ENCODE results near the gene ROR1. TPM values are rescaled to one million over a fixed set of nuclear protein-coding genes. Genes with fewer than 3 reads are reported as not detected.

The ROR1 gene
- total RNA-seq, 6 experiments from 2014 or later = 7.4 to 9.4 (median 8.9) TPM

DNA sequence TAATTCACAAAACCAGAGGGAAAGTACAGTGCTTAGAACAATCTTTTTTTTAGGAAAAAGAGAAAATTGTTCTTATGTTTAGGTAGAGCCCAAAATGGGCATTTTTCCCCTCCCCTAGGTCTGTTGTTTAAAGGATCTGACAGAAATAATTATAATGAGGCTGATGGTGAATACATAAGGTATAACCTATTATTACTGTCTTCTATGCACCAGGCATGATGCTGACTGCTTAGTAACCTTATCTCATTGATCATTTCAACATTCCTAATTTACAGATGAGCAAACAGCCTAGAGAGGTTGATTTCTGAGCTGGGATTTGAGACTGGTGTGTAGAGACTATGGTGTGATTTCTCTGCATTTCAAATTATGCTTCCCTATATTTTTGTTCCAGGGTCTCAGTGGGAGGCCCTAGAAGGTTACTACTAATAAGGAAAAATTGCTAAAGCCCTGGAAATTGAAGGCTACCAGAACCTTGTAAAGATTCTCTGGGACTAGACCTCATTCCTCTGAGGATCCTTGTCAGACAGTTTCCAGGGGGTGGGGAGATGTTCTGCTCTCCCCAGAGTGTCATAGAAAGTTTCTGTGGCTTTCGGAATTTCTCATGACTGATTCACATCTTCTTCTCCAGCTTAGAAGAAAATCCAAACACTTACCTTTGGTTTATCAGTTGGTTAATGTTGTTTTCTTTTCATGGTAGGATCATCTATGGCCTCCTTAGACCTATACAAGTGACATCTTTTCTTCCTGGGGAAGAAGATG is 44.9 kb downstream of the ROR1 start:
- Mint-ChIP-seq H3K4me1 (ENCODE audit: low read depth) (peaks cover 35% of the 10 kb centered on the region), H3K27ac (no peak overlapping the region), H3K9me3 (peaks cover 4% of the 10 kb centered on the region; the same call in 1 of the 2 replicates), H3K4me3 (no peak overlapping the region), H3K36me3 (ENCODE audit: low read depth) (peaks cover 6% of the 10 kb centered on the region), H3K27me3 (ENCODE audit: insufficient read depth) (no peaks in the 10 kb centered on the region; the same call in 1 of the 2 replicates)
- TF ChIP-seq, protein P1, sequence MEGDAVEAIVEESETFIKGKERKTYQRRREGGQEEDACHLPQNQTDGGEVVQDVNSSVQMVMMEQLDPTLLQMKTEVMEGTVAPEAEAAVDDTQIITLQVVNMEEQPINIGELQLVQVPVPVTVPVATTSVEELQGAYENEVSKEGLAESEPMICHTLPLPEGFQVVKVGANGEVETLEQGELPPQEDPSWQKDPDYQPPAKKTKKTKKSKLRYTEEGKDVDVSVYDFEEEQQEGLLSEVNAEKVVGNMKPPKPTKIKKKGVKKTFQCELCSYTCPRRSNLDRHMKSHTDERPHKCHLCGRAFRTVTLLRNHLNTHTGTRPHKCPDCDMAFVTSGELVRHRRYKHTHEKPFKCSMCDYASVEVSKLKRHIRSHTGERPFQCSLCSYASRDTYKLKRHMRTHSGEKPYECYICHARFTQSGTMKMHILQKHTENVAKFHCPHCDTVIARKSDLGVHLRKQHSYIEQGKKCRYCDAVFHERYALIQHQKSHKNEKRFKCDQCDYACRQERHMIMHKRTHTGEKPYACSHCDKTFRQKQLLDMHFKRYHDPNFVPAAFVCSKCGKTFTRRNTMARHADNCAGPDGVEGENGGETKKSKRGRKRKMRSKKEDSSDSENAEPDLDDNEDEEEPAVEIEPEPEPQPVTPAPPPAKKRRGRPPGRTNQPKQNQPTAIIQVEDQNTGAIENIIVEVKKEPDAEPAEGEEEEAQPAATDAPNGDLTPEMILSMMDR (IDR thresholded peaks at IDR 0.05) = no peak
- DNase-seq = peak; percentile 15

DNA sequence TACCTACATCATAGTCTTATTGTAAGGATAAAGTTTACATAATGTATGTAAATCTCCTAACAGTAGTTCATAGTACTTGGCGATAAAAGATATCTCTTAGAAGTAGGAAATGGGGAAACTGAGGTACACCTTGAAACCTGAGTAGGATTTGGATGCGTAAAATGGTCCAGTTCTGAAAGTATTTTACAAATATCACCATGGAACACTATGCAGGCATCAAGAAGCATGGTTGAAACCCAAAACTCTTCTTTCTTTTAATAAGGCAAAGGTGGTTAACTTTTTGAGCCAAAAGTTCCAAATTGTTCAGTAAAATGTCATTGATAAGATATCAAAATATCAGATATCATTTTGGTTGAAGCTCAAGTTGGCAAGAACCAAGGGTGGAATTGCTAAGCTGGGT is 46.0 kb downstream of the ROR1 start:
- H3K27me3 Mint-ChIP-seq (ENCODE audit: insufficient read depth) = no peaks in the 10 kb centered on the region; the same call in 1 of the 2 replicates
- TF ChIP-seq, protein P1 (IDR thresholded peaks at IDR 0.05) = no peak
- no peak overlapping the region for H3K4me3 Mint-ChIP-seq
- H3K4me1 Mint-ChIP-seq (ENCODE audit: low read depth) = peaks cover 41% of the 10 kb centered on the region
- H3K36me3 Mint-ChIP-seq (ENCODE audit: low read depth) = peaks cover 6% of the 10 kb centered on the region
- H3K27ac Mint-ChIP-seq = no peak overlapping the region
- peaks cover 4% of the 10 kb centered on the region; the same call in 1 of the 2 replicates for H3K9me3 Mint-ChIP-seq
- no peak for DNase-seq

DNA sequence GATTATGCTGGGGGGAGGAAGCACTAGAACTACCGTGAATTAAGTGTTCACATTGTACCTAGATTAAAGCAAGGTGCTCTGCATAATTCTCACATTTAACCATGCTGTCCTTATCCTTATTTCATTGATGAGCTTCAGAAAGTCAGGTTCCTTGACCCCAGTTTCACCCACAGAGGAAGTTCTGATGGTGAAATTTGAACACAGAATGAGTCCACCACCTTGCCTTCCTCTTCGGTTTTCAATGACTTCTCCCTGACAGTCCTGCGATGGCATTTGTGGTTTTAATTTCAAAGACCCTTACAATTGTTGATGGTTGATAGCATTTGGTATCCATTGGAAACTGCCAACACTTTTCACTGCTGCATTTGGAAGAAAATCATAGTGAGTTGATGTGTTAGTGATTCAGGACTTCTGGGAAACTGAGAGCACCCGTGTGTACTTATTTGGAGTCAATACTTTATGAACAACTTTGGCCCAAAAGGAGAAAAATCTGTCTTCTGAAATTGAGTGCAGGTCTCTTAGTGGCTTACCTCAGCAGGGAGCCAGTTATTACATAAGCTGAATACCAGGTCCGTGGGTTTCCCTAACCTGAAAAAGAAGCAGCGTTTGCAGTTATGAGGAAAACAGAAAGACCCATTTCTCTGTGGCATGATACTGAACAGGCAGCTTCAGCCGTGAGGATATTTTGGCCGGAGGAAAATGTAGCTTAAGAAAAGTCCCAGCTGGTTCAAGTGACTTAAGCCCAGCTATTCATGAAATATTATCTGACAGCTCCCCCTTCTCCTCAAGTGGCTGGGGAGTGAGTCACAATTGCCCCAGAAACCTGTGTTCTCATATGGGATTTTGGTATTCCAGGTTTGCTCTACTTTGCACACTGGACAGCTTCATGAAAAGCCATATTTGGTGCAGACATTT is 47.5 kb downstream of the ROR1 start:
- H3K36me3 Mint-ChIP-seq (ENCODE audit: low read depth) = peaks cover 7% of the 10 kb centered on the region
- H3K27me3 Mint-ChIP-seq (ENCODE audit: insufficient read depth) = no peaks in the 10 kb centered on the region; the same call in 1 of the 2 replicates
- DNase-seq = no peak
- H3K4me3 Mint-ChIP-seq = no peak overlapping the region; the same call in 1 of the 2 replicates
- TF ChIP-seq, protein P1 (IDR thresholded peaks at IDR 0.05) = no peak
- H3K4me1 Mint-ChIP-seq (ENCODE audit: low read depth) = peaks cover 48% of the 10 kb centered on the region
- H3K27ac Mint-ChIP-seq = no peak overlapping the region
- peaks cover 6% of the 10 kb centered on the region for H3K9me3 Mint-ChIP-seq

DNA sequence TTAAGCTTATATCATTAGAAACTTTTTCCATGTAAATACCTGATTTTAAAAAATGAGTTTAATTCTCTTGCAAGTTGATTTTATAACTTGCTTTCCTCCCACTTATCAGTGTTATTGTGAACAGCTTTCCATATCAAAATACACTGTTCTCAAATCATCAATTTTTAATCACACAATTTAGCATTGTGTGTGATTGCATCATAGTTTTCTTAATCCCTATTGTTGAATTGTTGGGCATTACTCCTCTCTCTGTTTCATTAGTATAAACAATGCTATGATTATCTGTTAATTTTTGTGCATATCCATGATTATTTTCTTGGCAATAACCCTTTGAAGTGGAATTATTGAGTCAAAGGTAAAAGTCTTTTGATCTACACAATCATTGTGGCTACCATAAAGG is 48.7 kb downstream of the ROR1 start:
- H3K9me3 Mint-ChIP-seq = peaks cover 5% of the 10 kb centered on the region
- peaks cover 5% of the 10 kb centered on the region for H3K36me3 Mint-ChIP-seq (ENCODE audit: low read depth)
- H3K27me3 Mint-ChIP-seq (ENCODE audit: insufficient read depth) = no peaks in the 10 kb centered on the region
- DNase-seq = no peak
- H3K4me3 Mint-ChIP-seq = no peak overlapping the region
- peaks cover 52% of the 10 kb centered on the region for H3K4me1 Mint-ChIP-seq (ENCODE audit: low read depth)
- H3K27ac Mint-ChIP-seq = no peak overlapping the region
- TF ChIP-seq, protein P1 (IDR thresholded peaks at IDR 0.05) = no peak

DNA sequence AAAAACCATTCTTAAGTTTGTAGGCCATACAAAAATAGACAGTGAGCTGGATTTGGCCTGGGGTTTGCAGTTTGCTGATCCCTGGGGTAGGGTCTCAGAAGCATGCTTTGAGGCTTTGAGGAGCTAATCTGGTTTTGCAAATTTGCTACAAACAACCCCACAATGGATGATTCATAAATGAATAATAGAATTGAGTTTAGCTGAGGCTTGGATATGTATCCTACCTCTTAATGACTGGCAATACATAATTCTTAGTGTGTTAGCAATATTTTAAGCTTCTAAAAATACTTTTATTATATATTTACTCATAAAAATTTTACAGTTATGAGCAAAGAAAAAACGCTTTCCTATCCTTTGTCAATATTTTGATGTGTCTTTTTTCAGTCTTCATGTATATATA is 50.6 kb downstream of the ROR1 start:
- TF ChIP-seq, protein P1 (IDR thresholded peaks at IDR 0.05) = no peak
- H3K27ac Mint-ChIP-seq = no peak overlapping the region
- peaks cover 5% of the 10 kb centered on the region for H3K36me3 Mint-ChIP-seq (ENCODE audit: low read depth)
- H3K4me1 Mint-ChIP-seq (ENCODE audit: low read depth) = peaks cover 52% of the 10 kb centered on the region
- no peaks in the 10 kb centered on the region; the same call in 1 of the 2 replicates for H3K27me3 Mint-ChIP-seq (ENCODE audit: insufficient read depth)
- peaks cover 5% of the 10 kb centered on the region for H3K9me3 Mint-ChIP-seq
- DNase-seq = no peak
- H3K4me3 Mint-ChIP-seq = no peak overlapping the region
